Stomach (tissue), 4 donors: ENCODE results near the gene CEMIP.

Experiments used
- POLR2A ChIP-seq, 4 donors: fragments of 450-650 bp; IDR thresholded peaks; one replicate each; pipeline ENCODE4 v1.6.1; 2016; ENCODE audit warnings: antibody characterized with exemption in 4 of 4, control low read depth in 2 of 4, mild to moderate bottlenecking in 1 of 4, moderate library complexity in 1 of 4
- TF ChIP-seq, protein P1 (sequence below), 7 experiments: fragments of 450-650 bp in 4 of 7; fragments of 200-600 bp in 3 of 7; sonication (generic) in 3 of 7; IDR thresholded peaks; one replicate each; pipeline ENCODE4 v1.5.1; 2016 to 2019; ENCODE audit warnings: antibody characterized with exemption in 7 of 7, control low read depth in 2 of 7, mild to moderate bottlenecking in 1 of 7

DNA sequence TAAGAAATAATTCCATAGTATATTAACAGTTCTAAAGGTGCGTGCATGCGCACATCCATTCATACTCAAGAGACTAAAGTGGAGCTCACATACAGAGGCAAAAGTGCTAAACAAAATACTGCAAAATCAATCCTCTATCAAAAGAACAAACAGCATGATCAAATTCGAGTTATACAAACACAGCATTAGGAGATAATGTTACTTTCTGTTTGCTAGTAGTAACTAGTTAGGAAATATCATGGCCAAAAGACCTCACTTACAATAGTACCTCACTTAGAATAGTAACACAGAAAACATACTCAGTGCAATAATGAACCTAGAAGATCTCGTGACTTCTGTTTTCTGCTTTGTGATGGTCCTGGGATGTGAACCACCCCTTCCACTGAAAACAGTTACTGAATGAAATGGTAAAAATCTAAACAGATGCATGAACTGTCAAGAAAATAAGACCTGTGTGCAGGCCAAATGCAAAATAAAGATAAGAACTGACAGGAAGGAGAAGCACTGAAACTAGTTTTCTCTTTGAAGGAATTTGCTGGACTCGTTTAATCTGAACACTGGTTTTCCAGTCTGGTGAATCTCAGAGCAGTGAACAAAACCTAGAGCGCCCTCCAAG lies 20.9 kb upstream of the CEMIP start:
- TF ChIP-seq POLR2A (IDR thresholded peaks at IDR 0.05) = no peak
- TF ChIP-seq, protein P1, sequence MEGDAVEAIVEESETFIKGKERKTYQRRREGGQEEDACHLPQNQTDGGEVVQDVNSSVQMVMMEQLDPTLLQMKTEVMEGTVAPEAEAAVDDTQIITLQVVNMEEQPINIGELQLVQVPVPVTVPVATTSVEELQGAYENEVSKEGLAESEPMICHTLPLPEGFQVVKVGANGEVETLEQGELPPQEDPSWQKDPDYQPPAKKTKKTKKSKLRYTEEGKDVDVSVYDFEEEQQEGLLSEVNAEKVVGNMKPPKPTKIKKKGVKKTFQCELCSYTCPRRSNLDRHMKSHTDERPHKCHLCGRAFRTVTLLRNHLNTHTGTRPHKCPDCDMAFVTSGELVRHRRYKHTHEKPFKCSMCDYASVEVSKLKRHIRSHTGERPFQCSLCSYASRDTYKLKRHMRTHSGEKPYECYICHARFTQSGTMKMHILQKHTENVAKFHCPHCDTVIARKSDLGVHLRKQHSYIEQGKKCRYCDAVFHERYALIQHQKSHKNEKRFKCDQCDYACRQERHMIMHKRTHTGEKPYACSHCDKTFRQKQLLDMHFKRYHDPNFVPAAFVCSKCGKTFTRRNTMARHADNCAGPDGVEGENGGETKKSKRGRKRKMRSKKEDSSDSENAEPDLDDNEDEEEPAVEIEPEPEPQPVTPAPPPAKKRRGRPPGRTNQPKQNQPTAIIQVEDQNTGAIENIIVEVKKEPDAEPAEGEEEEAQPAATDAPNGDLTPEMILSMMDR (IDR thresholded peaks at IDR 0.05) = no peak
